ENCODE results near the gene PLXNB1. TPM values are rescaled to one million over a fixed set of nuclear protein-coding genes. Genes with fewer than 3 reads are reported as not detected.
"Not testable (repeated sequence)": the region's sequence is repeated elsewhere in the genome, so short reads cannot be mapped to it uniquely, and the experiment has no call there.

Gene PLXNB1
- polyA plus RNA-seq, 3 donors, result 181 to 239 (median 234) TPM

- DNase-seq, result no peak
Observed at GRCh38 chr3:48405971-48406370, 23.9 kb downstream of the PLXNB1 start.

- DNase-seq, result no peak
Observed at GRCh38 chr3:48405343-48405881, 24.5 kb downstream of the PLXNB1 start.

DNA sequence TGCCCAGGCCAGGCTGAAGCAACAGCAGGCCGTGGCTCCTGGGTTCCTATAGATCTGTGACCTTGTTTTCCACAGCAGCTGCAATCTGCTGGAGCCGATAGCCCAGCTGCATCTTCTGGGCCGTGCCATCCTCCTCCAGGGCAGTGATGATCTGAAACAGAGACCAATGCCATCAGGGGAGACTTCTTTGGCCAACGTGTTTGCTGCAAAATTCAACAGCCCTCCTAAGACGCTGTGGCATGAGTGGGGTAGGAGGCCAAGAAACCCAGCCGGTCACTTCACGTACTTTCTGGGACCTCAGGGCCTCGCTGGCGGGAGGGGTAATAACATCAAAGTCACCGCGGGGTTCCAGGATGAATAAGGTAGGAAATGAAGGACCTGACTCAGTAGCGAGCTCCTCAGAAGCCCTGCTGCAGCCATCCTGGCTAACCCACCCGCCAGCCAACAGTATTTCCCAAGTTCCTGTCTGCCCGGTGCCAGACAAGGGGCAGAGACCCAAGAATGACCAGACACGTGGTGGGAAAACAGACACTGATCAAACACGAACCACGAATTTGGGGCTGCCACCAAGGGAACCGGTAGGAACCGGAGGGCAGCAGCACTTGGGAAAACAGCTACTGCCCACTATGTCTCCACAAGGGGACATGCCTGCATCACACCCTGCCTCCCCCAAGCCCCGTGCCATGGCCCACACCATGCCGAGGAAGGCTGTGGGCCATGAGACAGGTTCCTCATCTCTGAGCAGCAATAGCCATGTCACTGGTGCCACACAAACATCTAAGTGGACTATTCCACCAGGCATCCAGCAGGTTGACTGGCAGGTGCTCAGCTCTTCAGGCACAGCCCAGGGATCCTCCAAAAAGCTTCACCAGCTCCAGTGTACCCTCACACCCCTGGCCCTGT lies 25.2 kb downstream of the PLXNB1 start:
- DNase-seq, result no peak

DNA sequence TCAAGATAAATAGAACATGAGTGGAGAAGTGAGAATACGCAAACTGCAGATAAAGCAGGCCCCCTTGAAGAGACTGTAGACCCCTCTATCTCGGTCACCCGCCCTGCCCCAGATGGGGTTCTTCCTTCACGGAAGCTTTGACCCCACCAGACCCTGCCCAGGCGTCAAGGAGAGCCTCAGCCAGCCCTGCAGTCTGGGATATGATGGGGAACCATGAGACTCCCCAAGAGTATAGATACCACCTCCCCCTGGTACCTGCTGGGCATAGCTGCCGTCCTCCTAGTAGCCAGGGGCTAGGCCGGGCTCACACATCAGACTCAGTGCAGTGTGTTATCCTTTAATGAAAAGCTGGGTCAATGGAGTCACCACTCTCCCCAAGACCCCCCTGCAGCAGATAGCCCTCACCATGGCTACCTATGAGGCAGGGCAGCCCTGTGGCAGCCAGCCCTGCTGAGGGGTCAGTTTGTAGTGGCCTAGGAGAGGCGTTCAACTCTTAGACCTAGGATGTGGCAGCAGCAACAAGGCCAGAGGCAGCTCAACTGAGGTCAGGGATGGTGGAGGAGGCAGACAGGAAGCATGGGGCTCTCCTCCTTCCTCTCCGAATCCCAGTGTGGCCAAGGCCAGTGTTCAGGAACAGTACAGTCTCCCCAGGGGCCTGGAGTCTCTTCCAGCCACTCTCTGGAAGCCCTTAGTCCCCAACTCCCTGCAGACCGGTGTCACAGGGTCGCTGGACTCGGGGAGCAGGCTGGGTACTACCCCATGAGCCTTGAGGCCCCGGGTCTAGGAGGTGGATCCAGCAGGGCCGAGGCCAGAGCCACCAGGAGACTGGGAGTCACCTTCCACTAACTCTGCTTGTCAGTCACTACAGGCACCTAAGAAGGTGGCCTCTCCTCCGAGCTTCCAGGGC lies 26.1 kb downstream of the PLXNB1 start:
- DNase-seq, result no peak

DNA sequence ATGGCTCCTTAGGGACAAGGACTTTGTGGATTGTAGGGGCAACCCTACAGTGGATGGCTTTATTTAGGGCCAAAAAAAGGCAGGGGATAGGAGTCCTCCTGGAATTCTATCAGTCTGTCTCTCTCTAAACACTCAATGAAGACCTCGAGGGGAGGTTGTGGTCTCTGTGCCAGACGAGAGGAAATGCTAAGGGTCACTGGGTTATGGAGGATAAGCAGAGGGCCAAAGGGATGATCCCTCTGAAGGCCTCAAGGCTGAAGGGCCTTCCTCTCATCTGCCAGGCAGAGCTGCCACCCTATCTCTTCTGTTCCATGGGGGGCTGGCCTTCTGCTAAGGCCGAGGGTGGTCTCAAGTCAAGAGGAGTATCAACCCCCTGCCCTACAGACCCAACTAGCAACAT lies 27.0 kb downstream of the PLXNB1 start:
- DNase-seq, result no peak

DNA sequence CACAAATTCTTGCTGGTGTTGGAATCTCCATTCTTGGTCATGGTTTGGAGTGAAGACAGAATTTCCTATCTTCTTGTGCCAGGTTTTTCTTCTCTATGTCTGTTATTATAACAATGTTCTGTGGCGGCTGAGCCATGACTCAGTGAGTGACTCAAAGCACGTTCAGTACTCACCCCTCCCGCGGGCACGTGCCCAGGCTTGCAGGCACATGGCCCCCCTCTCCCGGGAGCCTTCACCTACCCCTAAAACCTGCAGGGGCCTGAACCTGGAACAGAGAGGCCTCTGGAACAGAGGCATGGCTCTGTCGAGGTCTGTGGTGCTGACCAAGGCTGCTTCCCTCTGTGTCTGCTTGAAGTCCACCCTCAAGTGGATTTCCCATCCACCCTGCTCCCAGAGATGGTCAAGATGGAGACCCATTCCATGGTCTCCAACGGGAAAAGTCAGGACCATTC lies 27.6 kb downstream of the PLXNB1 start:
- no peak for DNase-seq

GRCh38 chr3:48401434-48401901 lies 28.4 kb downstream of the PLXNB1 start:
- DNase-seq, result not testable (repeated sequence)

DNA sequence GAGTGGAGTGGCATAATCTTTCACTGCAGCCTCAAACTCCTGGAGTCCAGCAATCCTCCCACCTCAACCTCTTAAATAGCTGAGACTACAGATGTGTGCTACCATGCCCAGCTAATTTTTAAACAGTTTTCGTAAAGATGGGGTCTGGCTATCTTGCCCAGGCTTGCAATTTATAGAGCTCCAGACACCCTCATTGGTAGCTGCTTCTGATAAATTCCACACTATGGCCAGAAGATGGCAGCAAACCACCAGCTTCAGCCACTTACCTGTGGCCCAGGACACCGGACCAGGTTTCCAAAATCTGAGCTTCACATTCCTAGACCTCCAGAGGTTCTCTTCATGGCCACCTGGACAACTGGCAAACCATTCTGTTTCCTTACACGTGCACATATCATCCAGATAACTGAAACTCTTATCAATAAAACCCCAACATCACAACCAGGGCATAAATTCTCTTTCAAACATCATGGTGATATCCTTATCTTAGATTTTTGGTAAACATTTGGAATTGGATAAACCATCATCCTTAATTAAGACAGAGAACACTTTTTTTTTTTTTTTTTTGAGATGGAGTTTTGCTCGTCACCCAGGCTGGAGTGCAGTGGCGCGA lies 29.0 kb downstream of the PLXNB1 start:
- peak; percentile 70 for DNase-seq

- DNase-seq, result no peak
Observed at GRCh38 chr3:48399387-48400172, 30.3 kb downstream of the PLXNB1 start.

GRCh38 chr3:48398701-48399386 lies 31.0 kb downstream of the PLXNB1 start:
- no peak for DNase-seq

DNA sequence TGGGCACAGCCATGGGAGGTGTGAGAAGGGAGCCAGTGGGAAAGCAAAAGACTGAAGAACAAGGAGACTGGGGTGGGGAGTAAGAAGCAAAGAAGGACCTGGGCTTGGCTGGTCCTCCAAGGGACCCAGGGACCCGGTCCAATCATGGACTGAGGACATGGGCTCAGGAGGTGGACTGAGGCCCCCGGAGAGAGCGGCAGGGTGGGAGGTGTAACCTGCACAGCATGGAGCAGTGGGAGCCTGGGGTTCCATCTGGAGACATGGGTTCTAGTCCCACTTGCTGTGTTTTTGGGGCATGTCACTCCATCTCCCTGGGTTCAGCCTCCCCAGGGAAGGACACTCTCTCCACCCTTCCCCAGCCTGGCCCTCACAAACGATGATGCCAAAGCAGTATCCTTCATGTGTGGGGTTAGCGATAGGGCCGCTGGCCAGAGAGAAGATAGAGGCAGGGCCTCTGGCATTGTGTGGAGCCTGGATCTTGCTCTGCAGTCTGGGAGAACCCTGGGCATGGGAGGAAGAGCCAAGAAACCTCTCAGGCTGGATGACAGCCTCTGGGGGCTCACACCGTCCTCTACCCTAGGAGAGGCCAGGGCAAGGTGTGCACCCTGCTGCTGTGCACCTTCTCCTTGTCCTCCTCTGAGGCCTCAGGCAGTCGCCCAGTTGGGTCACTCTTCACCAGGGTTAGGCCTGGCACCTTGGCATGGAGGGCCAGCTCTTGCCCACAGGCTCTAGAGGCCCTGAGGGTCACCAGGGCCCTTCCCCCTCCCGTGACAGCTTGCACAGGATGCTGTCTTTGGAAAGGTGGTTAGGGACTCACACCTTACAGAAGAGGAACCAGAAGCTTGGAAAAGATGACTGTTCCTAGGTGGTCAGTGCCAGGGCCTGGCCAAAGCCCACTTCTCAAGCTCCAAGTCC lies 31.9 kb downstream of the PLXNB1 start:
- no peak for DNase-seq

- DNase-seq, result no peak
Observed at GRCh38 chr3:48395714-48396113, 34.2 kb downstream of the PLXNB1 start.

DNA sequence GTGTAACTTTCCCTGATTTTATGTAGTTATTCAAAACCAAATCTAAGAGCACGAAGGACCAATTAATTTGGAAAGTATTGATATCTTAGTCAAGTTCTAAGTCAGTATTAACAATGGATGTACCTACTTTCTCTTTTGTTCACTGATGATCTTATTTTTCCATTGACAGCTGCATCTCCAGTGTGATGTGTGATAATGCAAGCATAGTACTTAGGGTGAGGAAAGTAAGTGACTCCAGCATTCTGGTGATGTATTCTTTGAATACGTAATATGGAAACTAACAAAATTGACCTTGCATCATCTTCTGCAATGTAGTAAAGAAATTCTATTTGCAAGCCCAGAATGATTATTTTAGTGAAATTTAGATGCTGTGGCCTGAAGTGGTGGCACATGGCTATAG lies 35.5 kb downstream of the PLXNB1 start:
- DNase-seq, result no peak

- DNase-seq, result no peak
Observed at GRCh38 chr3:48388966-48389365, 40.9 kb downstream of the PLXNB1 start.

DNA sequence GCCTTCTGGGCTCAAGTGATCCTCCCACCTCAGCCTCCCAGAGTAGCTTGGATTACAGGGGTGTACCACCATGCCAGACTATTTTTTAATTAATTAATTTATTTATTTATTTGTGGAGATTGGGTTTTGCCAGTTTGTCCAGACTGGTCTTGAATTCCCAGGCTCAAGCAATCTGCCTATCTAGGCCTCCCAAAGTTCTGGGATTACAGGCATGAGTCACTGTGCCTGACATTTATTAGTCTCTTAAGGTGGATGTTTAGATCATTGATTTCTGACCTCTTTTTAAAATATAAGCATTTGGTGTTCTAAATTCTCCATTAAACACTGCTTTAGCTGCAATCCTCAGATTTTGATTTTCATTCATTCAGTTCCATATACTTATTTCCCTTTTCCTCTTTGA lies 42.3 kb downstream of the PLXNB1 start:
- DNase-seq, result no peak

DNA sequence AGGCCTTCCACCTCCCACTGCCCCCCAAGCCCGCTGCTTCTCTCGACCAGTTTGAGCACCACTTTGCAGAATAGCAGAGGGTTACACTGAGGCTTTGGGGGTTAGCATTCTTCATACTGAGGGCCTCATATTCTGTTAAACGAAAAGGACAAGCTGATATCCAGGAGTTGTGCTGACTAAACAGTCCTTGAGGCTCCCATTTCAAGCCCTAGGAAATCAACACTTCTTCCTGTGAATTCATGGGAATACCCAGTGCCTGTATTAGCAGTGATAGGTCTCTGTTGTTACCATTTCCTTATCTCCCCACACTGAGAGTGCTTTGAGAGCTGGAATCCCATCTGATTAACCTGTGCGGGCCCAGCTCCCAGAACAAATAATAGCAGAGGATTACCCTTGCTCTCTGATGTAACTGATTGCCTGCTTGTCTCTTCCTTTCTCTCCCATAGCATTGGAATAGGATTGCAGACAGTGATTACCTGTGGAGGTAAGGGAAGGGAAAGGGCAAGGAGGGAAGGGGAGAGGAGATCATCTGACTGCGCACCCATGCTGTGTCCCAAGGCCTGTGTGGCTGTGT lies 56.9 kb downstream of the PLXNB1 start:
- DNase-seq, result no peak

- no peak for DNase-seq
Observed at GRCh38 chr3:48372377-48372770, 57.5 kb downstream of the PLXNB1 start.

GRCh38 chr3:48371651-48372376 lies 58.1 kb downstream of the PLXNB1 start, which contains the start of gene FBXW12:
TSS of gene FBXW12 (plus strand) at chr3:48372219. CDS start at chr3:48372768, 549 bp downstream.
- DNase-seq, result no peak

Measured in renal pelvis (tissue), 4 donors.